NCI-H345 treated with DMSO at 0.1 percent for 48 hours (cell line): ENCODE data around the gene THOC6.

Experiments
- DNase-seq: peaks from one replicate; lab custom pipeline; 2025; ENCODE audit not compliant: unreplicated experiment; lab: John Stamatoyannopoulos, UW

Gene THOC6

GRCh38 chr16:3023669-3024478 lies at the start of gene THOC6, which contains the start of gene HCFC1R1:
TSS of gene THOC6 (plus strand) at chr16:3024035. CDS start at chr16:3024327, 292 bp downstream.
TSS of gene HCFC1R1 (minus strand) at chr16:3023942. CDS start at chr16:3023941, 1 bp downstream.
- peak; percentile 92 for DNase-seq

GRCh38 chr16:2974319-2975056 lies 49.3 kb upstream of the THOC6 start:
- DNase-seq: no peak

GRCh38 chr16:2975161-2975795 lies 48.6 kb upstream of the THOC6 start:
- no peak for DNase-seq

- DNase-seq: no peak
Observed at GRCh38 chr16:2976201-2976600, 47.6 kb upstream of the THOC6 start.

DNA sequence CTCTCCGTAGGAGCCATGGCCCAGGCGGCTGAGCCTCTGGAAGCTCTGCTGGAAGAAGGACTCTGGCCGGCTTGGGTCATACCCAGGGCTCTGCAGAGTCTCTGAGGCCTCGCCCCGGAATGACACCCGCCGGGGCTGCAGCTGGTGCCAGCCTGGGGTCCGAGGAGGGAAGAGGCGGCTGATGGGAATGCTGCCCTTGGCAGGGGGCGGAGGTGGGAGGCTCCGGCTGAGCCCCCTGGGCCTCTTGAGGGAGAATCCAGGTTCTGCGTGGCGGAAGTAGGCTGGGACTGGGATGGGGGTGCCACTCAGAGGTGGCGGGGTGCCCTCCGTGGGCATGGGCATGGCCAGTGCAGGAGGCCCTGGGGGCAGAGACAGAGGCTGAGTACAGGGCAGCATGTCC lies 47.2 kb upstream of the THOC6 start:
- no peak for DNase-seq

DNA sequence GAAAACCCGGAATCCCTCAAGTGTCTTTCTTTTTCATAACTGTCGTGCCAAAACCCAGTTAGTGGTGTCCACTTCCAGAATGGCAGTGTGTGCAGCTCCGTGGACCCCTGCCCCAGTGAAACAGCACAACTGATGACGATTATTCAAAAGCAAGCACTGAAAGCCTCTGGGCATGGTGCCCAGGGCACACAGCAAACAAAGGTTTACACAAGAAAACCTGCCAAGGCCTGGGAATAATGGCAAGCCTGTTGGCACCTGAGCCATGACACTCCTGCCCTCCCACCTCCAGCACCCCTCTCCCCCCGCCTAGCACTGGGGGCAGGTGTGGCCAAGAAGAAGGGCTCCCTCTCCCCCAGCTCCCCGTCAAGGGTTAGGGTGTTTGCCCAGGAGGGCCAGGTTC lies 46.4 kb upstream of the THOC6 start:
- peak; percentile 65 for DNase-seq

- no peak for DNase-seq
Observed at GRCh38 chr16:2979669-2980226, 44.1 kb upstream of the THOC6 start.

GRCh38 chr16:2980227-2981176 lies 43.3 kb upstream of the THOC6 start, which contains the start of gene PKMYT1:
TSS of gene PKMYT1 (minus strand) at chr16:2980446. CDS start at chr16:2979657, 789 bp downstream.
- peak; percentile 85 for DNase-seq

DNA sequence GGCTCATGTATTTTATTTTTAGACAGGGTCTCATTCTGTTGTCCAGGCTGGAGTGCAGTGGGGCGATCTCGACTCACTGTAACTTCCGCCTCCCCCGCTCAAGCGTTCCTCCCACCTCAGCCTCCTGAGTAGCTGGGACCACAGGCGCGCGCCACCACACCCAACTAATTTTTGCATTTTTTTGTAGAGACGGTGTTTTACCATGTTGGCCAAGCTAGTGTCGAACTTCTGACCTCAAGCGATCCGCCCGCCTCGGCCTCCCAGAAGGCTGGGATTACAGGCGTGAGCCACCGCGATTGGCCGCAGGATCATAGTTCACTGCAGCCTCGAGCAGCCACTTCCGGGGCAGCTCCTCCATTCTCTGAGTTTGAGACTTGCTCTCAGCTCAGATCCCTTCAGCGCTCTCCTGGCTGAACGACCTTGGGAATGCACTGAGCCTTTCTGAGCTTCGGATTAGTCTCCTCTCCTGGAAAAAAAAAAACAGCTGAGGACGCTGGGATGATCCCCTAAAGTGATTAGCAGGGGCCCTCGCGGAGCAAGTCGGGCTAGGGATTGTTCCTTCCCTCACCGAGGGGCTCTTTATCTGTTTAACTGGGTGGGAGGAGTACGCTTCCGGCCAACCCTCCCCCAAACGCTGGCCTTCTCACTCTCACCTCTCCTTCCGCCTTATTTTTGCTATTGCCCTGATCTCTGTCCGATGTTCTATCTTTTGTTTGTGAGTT lies 42.5 kb upstream of the THOC6 start:
- no peak for DNase-seq

DNA sequence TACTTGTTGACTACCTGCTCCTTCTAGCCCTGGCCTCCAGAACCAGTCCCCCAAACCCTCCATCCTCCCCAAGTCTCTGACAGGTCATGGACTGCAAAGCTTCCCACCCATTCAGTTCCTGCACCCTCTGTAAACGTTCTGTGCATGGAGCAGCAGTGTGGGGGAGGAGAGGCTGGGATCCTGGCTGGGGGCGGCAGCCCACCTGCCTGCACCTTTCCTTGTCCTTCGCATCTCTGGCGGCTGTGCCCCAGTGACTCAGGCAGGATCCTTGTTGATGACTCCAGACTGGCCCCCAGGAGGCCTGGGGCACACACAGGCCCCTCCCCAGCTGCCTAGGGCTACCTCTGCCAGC lies 42.0 kb upstream of the THOC6 start:
- no peak for DNase-seq

DNA sequence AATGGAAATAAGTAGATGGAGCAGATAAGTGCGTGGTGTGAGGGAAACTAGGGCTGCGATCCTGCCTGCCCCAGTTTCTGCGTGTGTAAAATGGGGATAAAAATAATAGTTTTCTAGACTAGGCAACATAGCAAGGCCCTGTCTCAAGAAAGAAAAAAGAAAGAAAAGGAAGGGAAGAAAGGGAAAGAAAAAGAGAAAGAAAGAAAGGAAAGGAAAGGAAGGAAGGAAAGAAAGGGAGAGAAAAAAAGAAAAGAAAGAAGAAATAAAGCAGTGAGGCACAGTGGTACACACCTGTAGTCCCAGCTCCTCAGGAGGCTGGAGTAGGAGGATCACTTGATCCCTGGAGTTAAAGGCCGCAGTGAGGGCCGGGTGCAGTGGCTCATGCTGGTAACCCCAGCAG lies 41.4 kb upstream of the THOC6 start:
- DNase-seq: no peak

DNA sequence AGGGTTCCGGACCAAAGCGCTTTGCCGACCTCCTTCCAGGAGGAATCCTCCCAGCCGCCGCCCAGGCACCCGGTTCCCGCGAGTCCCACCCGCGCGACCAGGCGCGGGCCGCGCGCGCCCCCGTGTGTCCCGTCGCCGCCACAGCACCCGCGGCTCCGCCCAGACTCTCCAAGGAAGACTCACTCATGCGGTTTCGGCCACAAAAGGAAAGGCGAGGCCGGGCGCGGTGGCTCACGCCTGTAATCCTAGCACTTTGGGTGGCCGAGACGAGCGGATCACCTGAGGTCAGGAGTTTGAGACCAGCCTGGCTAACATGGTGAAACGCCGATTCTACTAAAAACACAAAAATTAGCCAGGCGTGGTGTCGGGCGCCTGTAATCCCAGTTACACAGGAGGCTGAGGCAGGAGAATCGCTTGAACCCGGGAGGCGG lies 40.1 kb upstream of the THOC6 start:
- peak; percentile 60 for DNase-seq

GRCh38 chr16:2985462-2985861 lies 38.4 kb upstream of the THOC6 start:
- no peak for DNase-seq

- no peak for DNase-seq
Observed at GRCh38 chr16:2985893-2986355, 37.9 kb upstream of the THOC6 start.

DNA sequence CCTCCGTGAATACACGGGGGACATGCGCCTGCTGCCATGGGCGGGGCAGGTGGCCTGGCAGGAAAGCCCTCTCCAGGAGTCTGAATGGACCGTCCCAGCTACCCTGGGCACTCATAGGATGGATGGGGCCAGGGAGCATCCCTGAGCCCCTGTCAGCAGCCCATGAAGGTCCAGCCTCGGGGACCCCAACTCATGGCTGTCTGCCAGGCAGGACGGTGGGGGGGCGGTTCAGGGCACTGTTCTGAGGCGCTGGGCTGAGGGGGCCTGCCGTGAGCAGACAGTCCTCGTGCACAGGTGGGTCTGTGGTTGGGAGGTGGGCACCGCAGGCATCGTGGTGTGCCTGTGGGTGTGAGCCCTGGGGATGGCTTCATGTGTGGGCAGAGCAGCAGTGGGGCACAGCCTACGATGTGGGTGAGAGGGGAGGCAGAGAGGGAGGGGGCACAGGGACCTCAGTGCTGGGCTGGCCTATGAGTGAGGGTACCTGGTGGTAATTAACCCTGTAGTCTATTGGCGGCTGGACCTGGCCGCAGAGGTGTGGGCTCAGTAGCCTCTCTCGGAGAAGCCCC lies 37.1 kb upstream of the THOC6 start:
- DNase-seq: no peak

GRCh38 chr16:2987286-2987685 lies 36.5 kb upstream of the THOC6 start:
- no peak for DNase-seq

DNA sequence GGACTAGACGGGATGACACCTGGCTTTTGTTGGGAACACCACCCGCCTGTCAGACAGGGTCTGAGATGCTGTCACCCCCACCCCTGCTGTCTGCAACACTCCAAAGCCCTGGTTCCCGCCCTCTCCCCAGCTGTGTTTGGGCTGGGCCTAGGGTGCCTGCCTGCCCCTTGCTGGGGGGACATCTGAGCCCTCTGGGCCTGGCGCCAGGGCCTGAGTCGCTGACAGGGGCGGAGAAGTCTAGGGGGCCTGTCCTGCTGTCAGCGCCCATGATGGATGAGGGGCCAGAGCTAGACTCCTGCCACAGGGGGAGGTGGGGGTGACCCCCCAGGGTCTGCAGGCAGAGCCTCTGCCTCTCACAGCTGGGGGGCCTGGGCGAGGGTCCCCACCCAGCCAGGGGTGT lies 36.0 kb upstream of the THOC6 start:
- DNase-seq: peak; percentile 70

DNA sequence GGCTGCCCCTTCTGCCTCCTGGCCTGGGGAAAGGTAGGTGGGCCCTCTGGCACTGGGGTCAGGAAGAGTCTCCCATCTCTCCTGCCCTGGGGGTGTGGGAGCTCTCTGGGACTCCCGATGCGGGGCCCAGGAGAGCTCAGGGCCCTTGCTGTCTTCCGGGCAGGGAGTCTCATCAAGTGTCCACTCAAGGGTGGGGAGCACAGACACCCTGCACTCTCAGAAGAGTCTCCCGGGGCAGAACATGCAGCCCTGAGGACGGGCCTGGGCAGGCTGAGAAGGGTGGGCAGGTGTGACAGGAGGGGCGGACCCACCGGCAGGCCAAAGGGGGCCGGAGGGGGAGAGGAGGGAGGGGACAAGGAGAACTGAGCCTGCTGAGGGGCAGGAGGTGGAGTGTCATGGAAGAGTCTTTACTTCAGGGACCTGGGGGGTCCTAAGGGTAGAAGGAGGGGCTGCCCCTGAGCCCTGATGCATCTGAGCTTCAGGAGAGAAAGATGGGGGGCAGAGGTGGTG lies 35.2 kb upstream of the THOC6 start:
- no peak for DNase-seq

DNA sequence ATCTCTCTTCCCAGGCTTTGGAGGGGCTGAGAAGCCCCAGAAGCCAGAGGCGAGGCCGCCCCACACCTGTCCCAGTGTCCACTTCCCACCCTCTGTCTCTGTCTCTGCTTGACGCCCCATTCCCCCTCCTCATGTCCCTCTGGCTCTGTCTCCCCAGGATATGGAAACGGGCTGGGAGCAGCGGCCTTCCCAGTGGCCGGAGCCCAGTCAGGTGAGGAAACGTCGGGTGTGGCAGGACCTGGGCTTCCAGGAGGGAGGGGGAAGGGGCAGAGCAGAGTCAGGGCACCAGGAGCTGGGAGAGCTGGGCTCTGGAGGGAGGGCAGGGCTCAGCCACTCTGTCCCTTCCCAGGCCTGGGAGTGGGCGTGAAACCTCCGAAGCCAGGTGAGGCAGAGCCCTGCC lies 32.9 kb upstream of the THOC6 start:
- DNase-seq: no peak
